HepG2 (cell line): ENCODE data around the gene TMEM220. TPM values are rescaled to one million over a fixed set of nuclear protein-coding genes. Genes with fewer than 3 reads are reported as not detected.

Source experiments
- KLF15 ChIP-seq: sonication (generic); formaldehyde crosslinking; IDR thresholded peaks from 2 replicates; pipeline ENCODE4 v1.8.1; 2023; ENCODE audit warnings: borderline replicate concordance, mild to moderate bottlenecking, inconsistent platforms, missing genetic modification reagents, mixed read lengths
- NBN ChIP-seq: fragments of 450-650 bp; conservative IDR thresholded peaks from 2 replicates; pipeline ENCODE4 v1.6.1; 2017
- POGZ ChIP-seq: sonication (generic); formaldehyde crosslinking; IDR thresholded peaks from 2 replicates; pipeline ENCODE4 v1.4.0; 2020; ENCODE audit warnings: mild to moderate bottlenecking, missing genetic modification reagents
- PRDM4 ChIP-seq: sonication (generic); formaldehyde crosslinking; IDR thresholded peaks from 2 replicates; pipeline ENCODE4 v1.9.0; 2021; ENCODE audit warnings: missing genetic modification reagents, borderline replicate concordance
- SAFB2 ChIP-seq: sonication (generic); formaldehyde crosslinking; IDR thresholded peaks from 2 replicates; pipeline ENCODE4 v1.5.1; 2020; ENCODE audit warnings: missing genetic modification reagents, low read depth, mild to moderate bottlenecking, borderline replicate concordance
- XBP1 ChIP-seq: sonication (generic); formaldehyde crosslinking; IDR thresholded peaks from 2 replicates; pipeline ENCODE4 v1.5.0; 2020; ENCODE audit warnings: missing genetic modification reagents
- ZHX1 ChIP-seq: sonication (generic); formaldehyde crosslinking; IDR thresholded peaks from 2 replicates; pipeline ENCODE4 v1.8.1; 2022; ENCODE audit warnings: low read depth, mild to moderate bottlenecking, missing genetic modification reagents
- ZIK1 ChIP-seq: sonication (generic); formaldehyde crosslinking; IDR thresholded peaks from 2 replicates; pipeline ENCODE4 v1.5.0; 2020; ENCODE audit warnings: mild to moderate bottlenecking, low read depth, missing genetic modification reagents, borderline replicate concordance
- ZNF460 ChIP-seq: sonication (generic); formaldehyde crosslinking; IDR thresholded peaks from 2 replicates; pipeline ENCODE4 v1.5.1; 2020; ENCODE audit warnings: missing genetic modification reagents, mild to moderate bottlenecking, borderline replicate concordance
- ZNF891 ChIP-seq: sonication (generic); formaldehyde crosslinking; IDR thresholded peaks from 2 replicates; pipeline ENCODE4 v1.5.0; 2020; ENCODE audit warnings: mild to moderate bottlenecking, missing genetic modification reagents
- polyA plus RNA-seq, 8 experiments: library from polyadenylated mRNA; depleted of rRNA in 3 of 8; stranded (reverse) in 7 of 8; unstranded in 1 of 8; fragments of >200 nt; fragmentation: Illumina TruSeq in 4 of 8; extraction: Trizol in 4 of 8; gene quantifications; 2 replicates each; pipeline versions ENCODE4 v1.2.1 to v1.2.3, GENCODE V29; 2011 to 2016; ENCODE audit warnings: low read depth in 4 of 8, missing spikeins in 1 of 8, mixed read lengths in 1 of 8; ENCODE audit not compliant: insufficient read depth in 1 of 8
- total RNA-seq, 5 experiments: library from RNA; depleted of rRNA; stranded (reverse); fragments of >200 nt; fragmentation: Illumina TruSeq; extraction: Trizol; gene quantifications; 2 replicates each; pipeline ENCODE4 v1.2.3, GENCODE V29; 2016; ENCODE audit warnings: low read depth in 1 of 5
- TF ChIP-seq, protein P1 (sequence below): sonication (generic); formaldehyde crosslinking; IDR thresholded peaks from 2 replicates; pipeline ENCODE4 v1.5.0; 2020; ENCODE audit warnings: mild to moderate bottlenecking, missing genetic modification reagents
- TF ChIP-seq, protein P2 (sequence below): sonication (generic); formaldehyde crosslinking; IDR thresholded peaks from 2 replicates; pipeline ENCODE4 v1.4.0; 2020; ENCODE audit warnings: missing genetic modification reagents

The TMEM220 gene
- total and polyA plus RNA-seq, 2 of the 13 experiments (the other 11 are each of a cell fraction or from before 2014, with no cell fraction given), result 1.3 to 2.2 TPM

GRCh38 chr17:10737168-10737622 is 7.4 kb upstream of the TMEM220 start (continued):
- TF ChIP-seq ZNF891 (CRISPR knock-in tag), result no peak
- no peak for TF ChIP-seq ZNF460 (CRISPR knock-in tag)
- TF ChIP-seq, protein P1, sequence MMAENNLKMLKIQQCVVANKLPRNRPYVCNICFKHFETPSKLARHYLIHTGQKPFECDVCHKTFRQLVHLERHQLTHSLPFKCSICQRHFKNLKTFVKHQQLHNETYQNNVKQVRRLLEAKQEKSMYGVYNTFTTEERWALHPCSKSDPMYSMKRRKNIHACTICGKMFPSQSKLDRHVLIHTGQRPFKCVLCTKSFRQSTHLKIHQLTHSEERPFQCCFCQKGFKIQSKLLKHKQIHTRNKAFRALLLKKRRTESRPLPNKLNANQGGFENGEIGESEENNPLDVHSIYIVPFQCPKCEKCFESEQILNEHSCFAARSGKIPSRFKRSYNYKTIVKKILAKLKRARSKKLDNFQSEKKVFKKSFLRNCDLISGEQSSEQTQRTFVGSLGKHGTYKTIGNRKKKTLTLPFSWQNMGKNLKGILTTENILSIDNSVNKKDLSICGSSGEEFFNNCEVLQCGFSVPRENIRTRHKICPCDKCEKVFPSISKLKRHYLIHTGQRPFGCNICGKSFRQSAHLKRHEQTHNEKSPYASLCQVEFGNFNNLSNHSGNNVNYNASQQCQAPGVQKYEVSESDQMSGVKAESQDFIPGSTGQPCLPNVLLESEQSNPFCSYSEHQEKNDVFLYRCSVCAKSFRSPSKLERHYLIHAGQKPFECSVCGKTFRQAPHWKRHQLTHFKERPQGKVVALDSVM (CRISPR knock-in tag), result no peak
- TF ChIP-seq ZIK1, result no peak
- TF ChIP-seq ZHX1 (CRISPR knock-in tag), result no peak
- TF ChIP-seq POGZ (CRISPR knock-in tag), result no peak
- TF ChIP-seq XBP1 (CRISPR knock-in tag), result no peak
- 0 out of 2 replicates have a peak, but pooled peaks have one; percentile 59 for TF ChIP-seq PRDM4 (CRISPR knock-in tag)
- TF ChIP-seq, protein P2, sequence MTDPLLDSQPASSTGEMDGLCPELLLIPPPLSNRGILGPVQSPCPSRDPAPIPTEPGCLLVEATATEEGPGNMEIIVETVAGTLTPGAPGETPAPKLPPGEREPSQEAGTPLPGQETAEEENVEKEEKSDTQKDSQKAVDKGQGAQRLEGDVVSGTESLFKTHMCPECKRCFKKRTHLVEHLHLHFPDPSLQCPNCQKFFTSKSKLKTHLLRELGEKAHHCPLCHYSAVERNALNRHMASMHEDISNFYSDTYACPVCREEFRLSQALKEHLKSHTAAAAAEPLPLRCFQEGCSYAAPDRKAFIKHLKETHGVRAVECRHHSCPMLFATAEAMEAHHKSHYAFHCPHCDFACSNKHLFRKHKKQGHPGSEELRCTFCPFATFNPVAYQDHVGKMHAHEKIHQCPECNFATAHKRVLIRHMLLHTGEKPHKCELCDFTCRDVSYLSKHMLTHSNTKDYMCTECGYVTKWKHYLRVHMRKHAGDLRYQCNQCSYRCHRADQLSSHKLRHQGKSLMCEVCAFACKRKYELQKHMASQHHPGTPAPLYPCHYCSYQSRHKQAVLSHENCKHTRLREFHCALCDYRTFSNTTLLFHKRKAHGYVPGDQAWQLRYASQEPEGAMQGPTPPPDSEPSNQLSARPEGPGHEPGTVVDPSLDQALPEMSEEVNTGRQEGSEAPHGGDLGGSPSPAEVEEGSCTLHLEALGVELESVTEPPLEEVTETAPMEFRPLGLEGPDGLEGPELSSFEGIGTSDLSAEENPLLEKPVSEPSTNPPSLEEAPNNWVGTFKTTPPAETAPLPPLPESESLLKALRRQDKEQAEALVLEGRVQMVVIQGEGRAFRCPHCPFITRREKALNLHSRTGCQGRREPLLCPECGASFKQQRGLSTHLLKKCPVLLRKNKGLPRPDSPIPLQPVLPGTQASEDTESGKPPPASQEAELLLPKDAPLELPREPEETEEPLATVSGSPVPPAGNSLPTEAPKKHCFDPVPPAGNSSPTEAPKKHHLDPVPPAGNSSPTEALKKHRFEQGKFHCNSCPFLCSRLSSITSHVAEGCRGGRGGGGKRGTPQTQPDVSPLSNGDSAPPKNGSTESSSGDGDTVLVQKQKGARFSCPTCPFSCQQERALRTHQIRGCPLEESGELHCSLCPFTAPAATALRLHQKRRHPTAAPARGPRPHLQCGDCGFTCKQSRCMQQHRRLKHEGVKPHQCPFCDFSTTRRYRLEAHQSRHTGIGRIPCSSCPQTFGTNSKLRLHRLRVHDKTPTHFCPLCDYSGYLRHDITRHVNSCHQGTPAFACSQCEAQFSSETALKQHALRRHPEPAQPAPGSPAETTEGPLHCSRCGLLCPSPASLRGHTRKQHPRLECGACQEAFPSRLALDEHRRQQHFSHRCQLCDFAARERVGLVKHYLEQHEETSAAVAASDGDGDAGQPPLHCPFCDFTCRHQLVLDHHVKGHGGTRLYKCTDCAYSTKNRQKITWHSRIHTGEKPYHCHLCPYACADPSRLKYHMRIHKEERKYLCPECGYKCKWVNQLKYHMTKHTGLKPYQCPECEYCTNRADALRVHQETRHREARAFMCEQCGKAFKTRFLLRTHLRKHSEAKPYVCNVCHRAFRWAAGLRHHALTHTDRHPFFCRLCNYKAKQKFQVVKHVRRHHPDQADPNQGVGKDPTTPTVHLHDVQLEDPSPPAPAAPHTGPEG (CRISPR knock-in tag), result no peak
- TF ChIP-seq KLF15 (CRISPR knock-in tag), result no peak
- TF ChIP-seq NBN, result no peak
- TF ChIP-seq SAFB2 (CRISPR knock-in tag), result no peak
